GM19395 (cell line): ENCODE data around the gene KLC1.

ENCODE experiments used
- ATAC-seq: cut with Tn5 transposase; IDR thresholded peaks from one replicate; pipeline ENCODE4 v1.9.1; 2021; ENCODE audit warnings: mild to moderate bottlenecking, moderate library complexity; ENCODE audit not compliant: unreplicated experiment

KLC1 gene

DNA sequence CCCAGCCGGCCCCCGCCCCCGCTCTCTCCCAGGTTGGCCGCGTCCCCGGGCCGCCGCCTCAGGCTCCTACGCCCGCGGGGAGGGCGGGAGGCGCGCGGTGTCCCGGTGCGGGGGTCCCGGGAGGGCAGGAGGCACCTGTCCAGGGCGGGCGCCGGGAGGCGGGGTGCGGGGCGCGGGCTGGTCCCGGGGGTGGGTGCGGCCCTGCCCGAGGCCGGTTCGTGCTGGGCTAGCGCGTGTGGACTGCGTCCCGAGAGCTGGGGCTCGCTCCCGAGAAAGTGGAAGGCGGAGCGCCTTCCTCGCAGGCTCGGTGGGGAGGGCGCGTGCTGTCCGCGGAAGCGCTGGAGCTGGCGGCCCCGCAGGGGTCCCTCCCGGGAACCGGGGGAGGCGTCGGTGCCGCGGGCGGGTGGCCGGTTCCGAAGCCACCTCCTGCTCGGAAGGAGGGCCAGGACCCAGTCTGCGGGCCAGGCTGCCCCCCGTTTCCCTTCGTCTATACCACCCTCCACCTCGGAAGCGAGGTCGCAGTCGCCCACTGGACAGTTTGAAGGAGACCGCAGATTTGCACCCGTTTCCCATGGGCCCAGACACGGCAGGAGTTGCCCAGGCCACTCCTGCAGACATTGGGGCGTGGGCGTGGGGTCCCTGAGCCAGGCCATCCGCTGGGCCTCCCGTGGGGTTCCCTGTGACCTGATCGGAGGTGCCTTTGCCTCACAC lies 87.2 kb downstream of the KLC1 start:
- ATAC-seq = no peak

DNA sequence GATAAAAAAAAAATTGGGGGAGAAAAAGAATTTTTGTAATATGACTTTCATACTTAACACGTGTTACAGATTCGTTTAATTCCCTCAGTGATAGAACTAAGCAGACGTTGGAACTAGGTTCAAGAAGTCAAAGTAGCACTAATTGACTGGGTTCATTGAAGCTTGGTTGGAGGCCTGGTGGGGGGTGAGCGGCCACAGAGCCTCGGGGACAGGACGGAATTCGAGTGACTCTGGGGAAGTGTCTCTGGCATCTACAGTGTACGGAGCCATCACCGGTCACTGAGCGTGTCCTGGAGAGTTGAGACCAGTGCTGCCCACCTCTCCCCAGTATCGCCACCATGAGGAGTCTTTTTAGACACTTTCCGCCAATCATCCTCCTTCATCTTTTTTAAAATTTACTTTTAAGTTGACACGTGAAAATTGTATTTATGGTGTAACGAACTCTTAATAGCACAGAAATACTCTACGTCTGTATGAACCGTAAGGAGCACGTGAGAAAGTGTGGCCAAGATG lies 87.9 kb downstream of the KLC1 start:
- no peak for ATAC-seq

DNA sequence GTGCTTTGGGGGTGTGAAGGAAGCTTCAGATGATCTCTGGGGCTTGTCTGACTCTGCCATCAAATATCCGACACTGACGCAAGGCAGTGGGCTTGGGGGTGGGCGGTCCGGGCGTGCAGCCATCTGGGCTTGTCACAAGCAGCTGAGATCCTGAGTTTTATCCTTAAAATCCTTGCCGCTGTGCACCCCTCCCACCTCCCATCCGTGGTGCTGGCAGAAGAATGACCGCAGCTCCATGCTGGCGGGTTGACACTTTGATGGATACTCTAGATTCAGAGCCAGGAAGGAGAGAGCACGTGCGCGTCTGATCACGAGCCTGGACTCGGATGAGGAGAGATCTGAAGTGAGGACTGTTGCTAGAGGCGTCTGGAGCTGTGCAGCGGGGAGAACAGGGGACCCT lies 89.6 kb downstream of the KLC1 start:
- ATAC-seq = no peak

- ATAC-seq = no peak
These were observed 90.7 kb downstream of the KLC1 start for GRCh38 chr14:103719751-103720150.

GRCh38 chr14:103721334-103722120 lies 92.5 kb downstream of the KLC1 start:
- ATAC-seq = no peak

GRCh38 chr14:103723748-103724081 lies 94.7 kb downstream of the KLC1 start:
- ATAC-seq = no peak

DNA sequence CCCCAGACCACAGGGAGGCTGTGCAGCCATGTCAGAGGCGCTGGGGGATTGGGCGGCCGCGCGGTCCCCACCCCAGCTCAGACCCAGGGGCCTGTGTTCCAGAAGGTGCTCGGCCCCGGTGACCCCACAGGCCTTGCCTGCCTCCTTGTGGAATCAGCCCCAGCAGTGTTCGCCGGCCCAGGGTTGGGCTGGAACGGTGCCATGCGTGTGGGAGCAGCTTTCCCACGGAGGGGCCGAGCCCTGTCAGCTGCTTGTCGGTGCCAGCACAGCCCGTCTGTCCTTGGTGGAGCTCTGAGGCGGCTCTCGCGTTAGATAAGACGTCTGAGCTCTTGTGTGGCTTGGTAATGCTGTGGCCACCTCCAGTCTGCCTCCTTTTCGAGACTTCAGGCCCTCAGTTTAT lies 95.1 kb downstream of the KLC1 start:
- ATAC-seq = no peak

- no peak for ATAC-seq
These were observed 96.1 kb downstream of the KLC1 start for GRCh38 chr14:103725001-103725682.

DNA sequence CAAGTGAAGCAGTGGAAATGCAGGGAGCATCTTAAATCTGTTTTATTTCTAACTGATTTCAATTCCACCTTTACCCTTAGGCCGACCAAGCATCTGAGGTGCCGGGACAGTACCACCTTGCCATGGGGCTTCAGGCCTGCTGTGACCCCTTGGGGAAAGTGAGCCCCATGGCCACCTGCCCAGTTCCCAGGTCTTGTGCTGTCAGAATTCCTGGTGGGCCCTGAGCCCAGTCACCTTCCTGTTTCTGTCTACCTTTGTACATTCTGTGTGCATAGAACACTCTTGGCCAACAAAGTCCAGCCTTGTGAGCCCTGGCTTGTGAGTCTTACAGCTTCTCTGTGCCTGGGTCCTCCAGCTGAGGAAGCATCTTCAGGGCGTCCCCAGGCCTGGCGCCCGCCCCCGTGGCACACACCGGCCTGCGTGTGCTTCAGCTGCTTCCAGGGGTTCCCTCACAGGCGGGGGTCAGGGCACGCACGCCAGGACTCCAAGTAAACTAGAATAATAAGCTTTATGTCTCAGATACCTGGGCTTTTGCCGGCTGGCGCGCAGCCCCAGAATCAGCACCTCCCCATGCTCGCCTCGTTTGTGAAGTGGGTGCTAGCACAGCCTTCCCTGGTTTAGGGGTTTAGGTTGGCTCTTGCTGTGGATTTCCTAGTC lies 96.9 kb downstream of the KLC1 start:
- no peak for ATAC-seq

DNA sequence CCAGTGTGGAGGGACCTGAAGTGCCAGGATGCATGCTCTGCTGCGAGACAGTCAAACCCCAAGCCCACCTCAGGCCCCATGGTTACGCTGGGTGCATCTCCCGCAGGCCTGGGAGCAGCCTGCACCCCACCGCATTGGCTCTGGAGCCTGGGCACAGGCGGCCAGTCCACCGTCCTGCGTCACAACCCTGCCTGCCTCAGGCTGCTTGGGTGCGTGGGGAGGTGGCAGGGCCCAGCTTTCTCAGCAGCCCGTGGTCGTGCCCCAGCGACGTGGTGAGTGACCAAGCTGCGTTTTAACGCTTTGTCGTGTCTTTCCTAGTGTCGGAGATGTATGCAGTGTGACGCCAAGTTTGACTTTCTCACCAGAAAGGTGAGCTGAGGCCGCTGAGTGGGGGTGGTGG lies 97.5 kb downstream of the KLC1 start:
- ATAC-seq = no peak

- ATAC-seq = no peak
These were observed 98.4 kb downstream of the KLC1 start for GRCh38 chr14:103727313-103727980.

DNA sequence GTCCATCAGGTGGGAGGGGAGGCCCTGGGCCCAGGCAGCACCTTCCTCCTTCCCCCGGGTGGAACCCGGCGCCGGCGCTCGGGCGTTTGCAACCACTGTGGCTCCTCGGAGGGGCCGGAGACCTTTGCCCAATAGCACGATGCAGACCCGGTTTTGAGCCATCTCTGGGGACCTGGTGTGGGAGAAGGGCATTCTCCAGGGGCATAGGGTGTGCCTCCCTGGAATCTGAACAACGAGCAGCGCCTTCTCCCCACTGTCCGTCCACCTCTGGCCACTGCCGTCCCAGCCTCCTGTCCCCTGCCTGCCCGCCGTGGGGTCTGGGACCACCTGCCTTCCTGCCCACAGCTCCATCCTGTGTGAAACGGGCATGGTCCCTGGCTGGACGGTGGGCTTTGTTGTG lies 99.1 kb downstream of the KLC1 start:
- ATAC-seq = no peak

DNA sequence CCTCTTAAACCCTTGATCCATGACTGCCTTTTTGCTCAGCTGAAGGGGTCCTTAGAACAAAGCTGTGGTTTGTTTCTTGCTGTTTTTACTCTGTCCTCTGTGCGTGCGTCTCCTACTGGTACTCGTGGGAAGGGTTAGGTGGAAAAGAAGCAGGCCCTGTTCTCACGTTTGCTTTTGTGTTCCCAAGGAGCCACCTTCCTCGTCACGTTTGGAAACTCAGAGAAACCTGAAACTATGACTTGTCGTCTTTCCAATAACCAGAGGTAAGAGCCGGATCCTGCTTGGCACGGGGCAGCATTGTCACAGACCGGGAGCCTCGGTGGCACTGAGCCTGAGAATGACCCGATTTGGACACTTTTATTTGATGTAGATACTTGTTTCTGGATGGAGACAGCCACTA lies 99.7 kb downstream of the KLC1 start:
- ATAC-seq = no peak

GRCh38 chr14:103729496-103730448 lies 100.8 kb downstream of the KLC1 start:
- ATAC-seq = no peak

GRCh38 chr14:103730490-103731035 lies 101.6 kb downstream of the KLC1 start:
- ATAC-seq = no peak

- no peak for ATAC-seq
These were observed 102.5 kb downstream of the KLC1 start for GRCh38 chr14:103731481-103731880.

DNA sequence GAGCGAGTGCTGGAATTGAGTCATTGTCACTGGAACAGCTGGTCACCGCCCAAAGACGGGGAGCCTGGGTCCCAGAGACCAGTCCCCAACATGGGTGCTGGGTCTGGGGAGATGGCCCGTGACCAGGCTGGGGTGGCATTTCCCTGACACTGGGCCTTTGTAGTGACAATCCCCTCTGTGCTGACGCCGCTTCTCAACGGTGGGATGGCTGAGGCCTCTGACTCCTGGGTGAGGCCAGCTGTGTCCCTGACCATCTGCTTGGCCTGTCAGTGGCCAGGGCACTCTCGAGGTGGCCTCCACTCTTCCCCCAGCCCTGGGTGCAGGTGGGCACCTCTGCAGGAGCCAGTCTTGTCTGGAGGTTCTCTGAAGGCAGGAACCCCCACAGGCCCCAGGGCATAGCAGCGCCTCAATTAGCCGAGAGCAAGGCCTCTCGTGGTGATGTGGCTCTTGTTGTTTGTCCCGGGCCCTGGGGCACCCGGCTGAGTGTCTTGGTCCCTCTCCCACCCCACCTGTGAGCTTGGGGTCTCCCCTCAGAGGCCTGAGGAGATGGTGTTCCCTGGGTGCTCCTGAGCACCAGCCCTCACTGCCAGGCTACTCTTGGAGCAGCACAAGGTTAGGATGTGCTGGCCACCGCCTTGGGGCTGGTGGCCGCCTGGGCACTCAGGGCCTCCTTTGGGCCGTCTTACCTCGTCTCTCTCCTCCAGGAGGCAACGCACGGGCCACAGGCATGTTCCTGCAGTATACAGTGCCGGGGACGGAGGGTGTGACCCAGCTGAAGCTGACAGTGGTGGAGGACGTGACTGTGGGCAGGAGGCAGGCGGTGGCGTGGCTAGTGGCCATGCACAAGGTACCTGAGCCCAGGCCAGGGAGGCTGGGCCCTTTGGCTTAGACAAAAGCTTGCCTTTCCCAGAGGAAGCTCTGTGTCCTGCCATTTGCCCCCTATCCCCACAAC lies 103.2 kb downstream of the KLC1 start:
- ATAC-seq = no peak
